ENCODE data around the gene FRG2B. TPM values are rescaled to one million over a fixed set of nuclear protein-coding genes. Genes with fewer than 3 reads are reported as not detected.

Gene FRG2B
- total and polyA plus RNA-seq, 2 of the 8 experiments (the other 6 are each of a cell fraction or from before 2014, with no cell fraction given) = not detected

- POLR2A ChIA-PET (ENCODE audit: partially characterized antibody) = no interaction called here
- FAIRE-seq = no peak
- TF ChIP-seq RNF2 (IDR thresholded peaks at IDR 0.05; ENCODE audit: borderline replicate concordance, low read depth, low read length, missing control alignments, poor library complexity, severe bottlenecking) = no peak
- no peak for TF ChIP-seq NANOG (IDR thresholded peaks at IDR 0.05; ENCODE audit: insufficient read depth, low read depth, low read length, poor library complexity, severe bottlenecking)
- no peak for TF ChIP-seq SP1 (IDR thresholded peaks at IDR 0.05; ENCODE audit: low read depth, low read length)
- no peak for TF ChIP-seq BRCA1 (IDR thresholded peaks at IDR 0.05; ENCODE audit: low read depth, low read length)
- TF ChIP-seq TEAD4 (IDR thresholded peaks at IDR 0.05; ENCODE audit: low read depth, low read length) = no peak
- TF ChIP-seq SIX5 (IDR thresholded peaks at IDR 0.05; ENCODE audit: low read depth, low read length) = no peak
- TF ChIP-seq EP300 (IDR thresholded peaks at IDR 0.05; ENCODE audit: borderline replicate concordance in 1 of 2, low read depth in 2 of 2, low read length in 2 of 2) = no peak
- TF ChIP-seq EZH2 (IDR thresholded peaks at IDR 0.05; ENCODE audit: low read depth, low read length, severe bottlenecking) = no peak
- no peak for TF ChIP-seq CHD2 (IDR thresholded peaks at IDR 0.05; ENCODE audit: low read length)
- TF ChIP-seq, protein P1, sequence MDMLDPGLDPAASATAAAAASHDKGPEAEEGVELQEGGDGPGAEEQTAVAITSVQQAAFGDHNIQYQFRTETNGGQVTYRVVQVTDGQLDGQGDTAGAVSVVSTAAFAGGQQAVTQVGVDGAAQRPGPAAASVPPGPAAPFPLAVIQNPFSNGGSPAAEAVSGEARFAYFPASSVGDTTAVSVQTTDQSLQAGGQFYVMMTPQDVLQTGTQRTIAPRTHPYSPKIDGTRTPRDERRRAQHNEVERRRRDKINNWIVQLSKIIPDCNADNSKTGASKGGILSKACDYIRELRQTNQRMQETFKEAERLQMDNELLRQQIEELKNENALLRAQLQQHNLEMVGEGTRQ (IDR thresholded peaks at IDR 0.05; ENCODE audit: low read length) = no peak
- no peak for TF ChIP-seq CHD1 (IDR thresholded peaks at IDR 0.05; ENCODE audit: low read depth, low read length)
- TF ChIP-seq, protein P2, sequence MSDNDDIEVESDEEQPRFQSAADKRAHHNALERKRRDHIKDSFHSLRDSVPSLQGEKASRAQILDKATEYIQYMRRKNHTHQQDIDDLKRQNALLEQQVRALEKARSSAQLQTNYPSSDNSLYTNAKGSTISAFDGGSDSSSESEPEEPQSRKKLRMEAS (IDR thresholded peaks at IDR 0.05) = no peak
- TF ChIP-seq POLR2AphosphoS5 (IDR thresholded peaks at IDR 0.05; ENCODE audit: low read depth, low read length) = no peak
- no peak for TF ChIP-seq ASH2L (IDR thresholded peaks at IDR 0.05; ENCODE audit: low read length)
Observed at GRCh38 chr10:133600657-133601056, 25.9 kb downstream of the FRG2B start.

More at GRCh38 chr10:133600657-133601056, 25.9 kb downstream of the FRG2B start:
- peaks cover 54 to 70% of the 10 kb centered on the region in 2 experiments for H3K9me3 ChIP-seq (ENCODE audit: insufficient read depth in 2 of 2, low read depth in 1 of 2, low read length in 1 of 2)
- no peak overlapping the region for H3K4me2 ChIP-seq (ENCODE audit: insufficient read depth in 1 of 2, low read depth in 2 of 2, low read length in 2 of 2)
- no peak for DNase-seq (ENCODE audit: low read depth in 1 of 2, low spot score in 2 of 2)
- H4K5ac ChIP-seq (ENCODE audit: insufficient read length, low read depth, low read length) = no peak overlapping the region
- WGBS, 2 experiments (ENCODE audit: extremely low coverage in 1 of 2, insufficient coverage in 1 of 2, insufficient read length in 1 of 2, insufficient replicate concordance in 2 of 2, low coverage in 1 of 2, low lambda C conversion rate in 2 of 2, missing lambda C conversion rate in 1 of 2) = 66% methylated on average over 3 of the region's 3 CpGs; no CpG with 5 or more reads in 1 of the 2 experiments
- no peak overlapping the region for H3K14ac ChIP-seq (ENCODE audit: insufficient read length)
- no peak overlapping the region for H3K9ac ChIP-seq (replicated peaks in 1 of 4; ENCODE audit: extremely low read depth in 1 of 4, low read depth in 3 of 4, low read length in 3 of 4)
- no peaks in the 10 kb centered on the region for H3K27me3 ChIP-seq (replicated peaks in 1 of 4; ENCODE audit: control insufficient read depth in 3 of 4, extremely low read depth in 1 of 4, insufficient read depth in 3 of 4, low read length in 3 of 4)
- no peak overlapping the region for H2BK20ac ChIP-seq (ENCODE audit: low read length)
- H4K91ac ChIP-seq (replicated peaks; ENCODE audit: insufficient read length, low read length) = no peak overlapping the region
- no peaks in the 10 kb centered on the region for H3K79me2 ChIP-seq (ENCODE audit: control insufficient read depth in 1 of 2, insufficient read depth in 2 of 2, low read length in 2 of 2)
- no peak overlapping the region for H2AFZ ChIP-seq (ENCODE audit: low read length)
- H2BK120ac ChIP-seq (replicated peaks; ENCODE audit: low read depth, low read length) = no peak overlapping the region
- no peaks in the 10 kb centered on the region for H3K4me1 ChIP-seq (replicated peaks in 1 of 4; ENCODE audit: control insufficient read depth in 3 of 4, insufficient read depth in 4 of 4, low read length in 3 of 4)
- no peaks in the 10 kb centered on the region for H3K23me2 ChIP-seq (ENCODE audit: low read depth, low read length)
- no peak overlapping the region for H3K23ac ChIP-seq (ENCODE audit: insufficient read length)
- no peak overlapping the region for H2BK15ac ChIP-seq (ENCODE audit: low read length)
- H3K18ac ChIP-seq (ENCODE audit: extremely low read depth, low read length) = no peak overlapping the region
- no peak overlapping the region for H3K4me3 ChIP-seq (ENCODE audit: extremely low read depth in 1 of 4, insufficient read depth in 2 of 4, low read depth in 3 of 4, low read length in 4 of 4)
- H3K4ac ChIP-seq (replicated peaks; ENCODE audit: insufficient read length, low read depth, low read length) = no peak overlapping the region
- no peaks in the 10 kb centered on the region for H4K20me1 ChIP-seq (replicated peaks in 1 of 2; ENCODE audit: control insufficient read depth in 1 of 2, insufficient read depth in 2 of 2, low read length in 2 of 2)
- no peak overlapping the region for H3K56ac ChIP-seq (replicated peaks; ENCODE audit: insufficient read length, low read depth, low read length)
- H3K27ac ChIP-seq (ENCODE audit: low read depth, low read length) = no peak overlapping the region
- H3K36me3 ChIP-seq (ENCODE audit: control insufficient read depth in 2 of 4, insufficient read depth in 4 of 4, low read length in 3 of 4) = no peaks in the 10 kb centered on the region
- H2AK5ac ChIP-seq (ENCODE audit: low read depth, low read length) = no peak overlapping the region
- H2BK12ac ChIP-seq (ENCODE audit: low read depth, low read length) = no peak overlapping the region
- H2BK5ac ChIP-seq (ENCODE audit: low read depth, low read length) = no peak overlapping the region
- H4K8ac ChIP-seq (ENCODE audit: extremely low read depth, insufficient read depth, low read length) = no peak overlapping the region
- CTCF ChIA-PET (ENCODE audit: partially characterized antibody) = no interaction called here
- no peaks in the 10 kb centered on the region for H3K79me1 ChIP-seq (ENCODE audit: low read depth, low read length)
